HL-60 (cell line): ENCODE measurements around the gene DPT.

ENCODE experiments used
- DNase-seq, 2 experiments: peaks; one replicate each; pipeline ENCODE4 v3.0.0-alpha.2; 2010 to 2020; ENCODE audit warnings: low read depth in 1 of 2, low spot score in 1 of 2
- H3K27ac ChIP-seq: fragments of 250-450 bp; sonication (Bioruptor Pico); replicated peaks from 2 replicates; pipeline ENCODE4 v1.5.1; 2020; ENCODE audit warnings: mild to moderate bottlenecking, moderate library complexity
- H3K27me3 ChIP-seq: fragments of 250-450 bp; sonication (Bioruptor Pico); 2 replicates; pipeline ENCODE4 v1.5.1; 2021; ENCODE audit warnings: mild to moderate bottlenecking, moderate library complexity; ENCODE audit not compliant: insufficient read depth, poor library complexity, severe bottlenecking
- H3K4me3 ChIP-seq: replicated peaks from 2 replicates; pipeline ENCODE4 v1.5.1; 2011; ENCODE audit warnings: mild to moderate bottlenecking, control low read depth, low read length; ENCODE audit not compliant: insufficient read depth
- CTCF ChIP-seq: IDR thresholded peaks from one replicate; pipeline ENCODE4 v1.5.1; 2011; ENCODE audit warnings: low read length, control low read depth, inconsistent platforms; ENCODE audit not compliant: insufficient read depth
- GABPA ChIP-seq: IDR thresholded peaks from 2 replicates; pipeline ENCODE4 v1.6.1; 2012; ENCODE audit warnings: low read depth
- POLR2AphosphoS5 ChIP-seq: IDR thresholded peaks from 2 replicates; pipeline ENCODE4 v1.6.1; 2012; ENCODE audit warnings: low read depth
- REST ChIP-seq: IDR thresholded peaks from 2 replicates; pipeline ENCODE4 v1.6.1; 2012; ENCODE audit warnings: low read depth; ENCODE audit not compliant: insufficient replicate concordance
- SPI1 ChIP-seq: IDR thresholded peaks from 2 replicates; pipeline ENCODE4 v1.6.1; 2012; ENCODE audit warnings: low read depth, mild to moderate bottlenecking, borderline replicate concordance

The DPT gene

GRCh38 chr1:168706391-168706992 is 22.5 kb downstream of the DPT start:
- Histone ChIP-seq H3K27ac (no peak overlapping the region), H3K4me3 (no peak overlapping the region), H3K27me3 (peaks cover 7% of the 10 kb centered on the region)
- no peak for DNase-seq
- TF ChIP-seq POLR2AphosphoS5, result no peak
- TF ChIP-seq SPI1, result no peak
- no peak for TF ChIP-seq CTCF
- no peak for TF ChIP-seq REST
- no peak for TF ChIP-seq GABPA

- no peak for TF ChIP-seq SPI1
- TF ChIP-seq POLR2AphosphoS5, result no peak
- TF ChIP-seq CTCF, result no peak
- no peak for TF ChIP-seq GABPA
- no peak for TF ChIP-seq REST
- DNase-seq, result no peak
- H3K27me3 ChIP-seq, result peaks cover 14% of the 10 kb centered on the region
- no peak overlapping the region for H3K4me3 ChIP-seq
- H3K27ac ChIP-seq, result no peak overlapping the region
Measured at GRCh38 chr1:168700575-168701268, 28.3 kb downstream of the DPT start.

GRCh38 chr1:168698453-168698852 is 30.6 kb downstream of the DPT start:
- Histone ChIP-seq H3K27me3 (peaks cover 8% of the 10 kb centered on the region), H3K4me3 (no peak overlapping the region), H3K27ac (no peak overlapping the region)
- no peak for DNase-seq
- TF ChIP-seq REST (no peak), SPI1 (no peak), POLR2AphosphoS5 (no peak), CTCF (no peak), GABPA (no peak)
